Measurements from ENCODE around the gene NGFR. TPM values are rescaled to one million over a fixed set of nuclear protein-coding genes. Genes with fewer than 3 reads are reported as not detected.
A peak's percentile ranks its signal among the peaks of the same experiment; 100 is the strongest.
"Not testable (repeated sequence)": the region's sequence is repeated elsewhere in the genome, so short reads cannot be mapped to it uniquely, and the experiment has no call there.

NGFR gene
- total RNA-seq, 1 donor from 2014 or later = 1.9 TPM

DNA sequence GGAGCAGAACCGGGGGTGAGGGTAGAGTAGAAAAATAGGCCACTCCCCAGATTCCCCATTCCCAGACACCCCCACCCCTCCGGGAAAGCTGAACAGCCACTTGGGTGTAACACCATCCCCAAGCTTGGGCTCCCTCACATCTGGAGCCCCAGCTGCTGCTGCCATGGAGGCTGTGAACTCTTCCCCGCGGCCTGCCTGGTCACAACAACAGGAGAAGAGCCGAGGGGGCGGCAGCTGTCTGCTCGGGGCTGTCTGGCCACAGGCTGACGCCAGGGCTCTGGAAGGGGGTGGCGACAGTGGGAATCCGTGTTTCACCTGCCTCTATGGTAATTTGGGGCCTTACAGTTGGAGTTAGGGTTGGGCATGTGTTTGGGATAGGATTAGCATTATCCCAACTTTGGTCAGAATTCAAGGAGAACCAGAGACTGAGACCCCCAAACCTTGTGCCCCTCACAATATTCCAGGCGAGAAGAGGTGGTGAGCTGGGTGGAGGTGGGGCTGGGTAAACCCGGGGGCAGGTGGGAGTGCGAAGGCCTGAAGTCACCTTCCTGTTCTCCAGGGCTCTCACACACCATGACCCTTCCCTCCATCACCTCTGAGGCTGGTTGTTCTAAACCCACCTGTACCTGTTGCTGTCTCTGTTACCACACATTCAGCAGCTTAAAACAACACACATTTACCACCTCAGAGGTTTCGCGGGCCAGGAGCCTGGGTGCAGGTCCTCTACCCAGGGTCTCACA, 50.9 kb downstream of the NGFR start:
- DNase-seq (ENCODE audit: low spot score) = no peak

DNA sequence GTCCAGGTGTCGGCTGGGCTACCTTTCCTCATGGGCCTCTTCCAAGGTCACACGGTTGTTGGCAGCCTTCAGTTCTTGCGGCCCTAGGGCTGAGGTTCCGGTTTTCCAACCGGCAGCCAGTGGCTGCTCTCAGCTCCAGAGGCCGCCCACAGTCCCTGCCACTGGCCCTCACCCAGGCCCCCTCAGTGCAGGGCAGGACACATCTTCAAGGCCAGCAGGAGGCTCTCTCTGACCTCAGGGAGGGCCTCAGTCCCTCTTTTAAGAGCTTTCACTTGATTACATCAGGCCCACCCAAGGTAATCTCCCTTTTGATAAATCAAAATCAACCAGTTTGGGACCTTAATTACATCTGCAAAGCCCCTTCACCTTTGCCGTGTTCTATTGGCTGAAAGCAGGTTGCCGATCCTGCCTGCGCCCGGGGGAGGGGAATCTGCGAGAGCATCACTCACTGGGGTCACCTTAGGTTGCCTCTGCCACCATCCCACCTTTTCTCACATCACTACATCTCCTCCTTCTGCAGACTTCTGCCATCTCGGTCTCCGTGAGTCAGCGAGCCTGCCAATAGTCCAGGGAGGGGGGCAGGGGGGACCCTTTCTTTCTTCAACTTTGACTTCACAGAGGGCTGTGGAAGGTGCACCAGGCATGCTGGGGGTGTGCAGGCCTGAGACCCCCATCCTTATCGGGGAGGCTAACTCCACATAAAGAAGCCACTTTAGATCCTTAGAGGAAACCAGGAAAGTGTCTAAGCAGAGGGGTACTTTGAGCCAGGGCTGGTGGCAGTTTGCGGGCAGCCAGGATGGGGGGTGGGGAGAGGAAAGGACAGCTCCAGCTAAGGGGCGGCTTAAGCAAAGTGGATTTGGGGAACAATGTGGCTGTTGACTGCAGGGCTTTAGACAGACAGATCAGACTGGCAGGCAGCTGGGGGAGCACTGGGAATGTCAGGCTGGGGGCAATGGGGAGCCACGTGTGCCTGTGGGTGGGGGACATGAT, 51.7 kb downstream of the NGFR start:
- DNase-seq (ENCODE audit: low spot score) = no peak

DNA sequence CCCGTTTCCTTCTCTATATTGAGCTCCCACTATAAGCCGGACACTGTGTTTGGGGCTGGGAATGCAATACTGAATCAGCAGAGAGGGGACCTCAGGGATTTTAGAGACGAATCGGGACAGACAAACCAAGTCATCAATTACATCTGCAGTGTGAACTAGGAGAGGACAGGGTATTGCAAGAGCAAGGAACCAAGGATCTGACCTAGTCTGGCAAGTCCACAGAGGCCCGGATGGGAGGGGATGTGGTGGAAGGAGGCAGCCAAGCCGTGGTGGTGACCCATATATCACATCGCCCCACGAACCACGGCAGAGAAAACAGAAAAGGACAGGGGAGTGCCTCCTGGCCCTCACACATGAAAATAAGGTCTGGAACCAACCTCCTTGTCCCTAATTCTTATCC, 52.5 kb downstream of the NGFR start:
- no peak for DNase-seq (ENCODE audit: low spot score)

DNA sequence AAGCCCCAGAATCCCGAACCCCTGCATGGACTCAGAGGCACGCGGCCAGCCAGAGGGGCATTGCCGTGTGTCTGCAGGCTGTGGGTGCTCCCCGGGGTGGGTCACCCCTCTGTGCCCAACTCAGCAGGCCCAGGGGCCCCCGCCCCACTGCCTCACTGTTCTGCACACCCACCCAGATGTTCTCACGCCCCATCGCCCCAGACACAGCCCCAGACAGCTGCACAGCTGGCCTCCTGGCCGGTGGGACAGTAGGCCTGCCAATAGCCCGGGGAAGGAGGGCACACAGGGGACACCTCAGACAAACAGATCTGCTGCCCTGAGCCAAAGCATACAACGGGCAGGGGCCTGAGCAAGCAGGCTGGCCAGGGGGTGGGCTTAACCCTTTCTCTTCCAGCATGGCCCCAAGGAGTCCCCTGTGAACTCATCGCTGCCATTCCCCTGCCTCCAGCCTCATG, 53.0 kb downstream of the NGFR start:
- no peak for DNase-seq (ENCODE audit: low spot score)

DNA sequence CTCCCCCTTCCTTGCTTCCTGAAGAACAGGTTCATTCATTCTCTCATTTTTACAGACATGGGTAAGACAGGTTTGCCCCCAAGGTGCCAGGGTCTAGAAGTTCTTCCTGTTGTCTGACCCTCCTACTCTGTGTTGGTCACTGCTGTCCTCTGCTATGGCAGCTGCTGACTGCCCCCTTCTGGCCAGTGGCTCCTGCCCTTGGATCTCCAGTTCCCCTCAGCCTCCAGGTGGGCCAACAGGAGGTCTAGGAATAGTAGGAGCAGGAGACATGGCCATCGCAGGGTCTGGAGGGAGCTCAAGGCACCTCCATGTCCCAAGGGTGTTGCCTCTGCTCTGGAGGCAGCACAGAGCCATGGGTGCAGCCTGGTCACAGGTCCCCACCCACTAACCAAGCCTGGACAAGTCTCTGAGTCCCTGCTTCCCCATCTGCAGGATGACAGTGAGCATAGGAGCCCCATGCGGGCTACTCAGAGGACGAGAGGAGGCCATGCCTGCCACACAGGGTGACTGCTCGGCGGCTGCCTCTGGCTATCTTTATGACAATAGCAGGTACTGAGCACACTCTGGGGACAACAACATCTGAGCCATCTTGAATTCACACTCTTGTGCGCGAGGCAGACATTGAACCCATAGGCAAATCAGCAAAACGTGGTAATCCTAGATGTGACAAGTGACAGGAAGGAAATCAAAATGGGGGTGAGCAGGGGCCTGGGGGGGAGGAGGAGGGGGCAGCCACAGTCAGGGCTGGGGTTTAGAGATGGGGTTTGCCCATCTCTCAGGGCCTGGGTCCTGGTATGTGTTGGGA, 53.6 kb downstream of the NGFR start:
- DNase-seq (ENCODE audit: low spot score) = no peak

DNA sequence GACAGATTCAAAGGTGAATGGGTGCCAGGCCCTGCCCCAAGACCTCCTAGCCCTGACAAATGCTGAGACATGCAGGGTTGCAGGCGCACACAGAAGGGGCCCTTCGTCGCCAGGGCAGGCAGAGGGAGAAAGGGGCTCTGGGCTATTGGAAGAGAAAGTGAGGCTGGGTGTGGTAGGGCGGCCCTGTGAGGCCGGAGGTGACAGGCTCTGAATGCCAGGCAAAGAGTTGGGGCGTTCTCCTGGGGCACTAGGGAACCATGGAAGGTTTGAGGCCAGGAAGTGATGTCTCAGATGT, 54.2 kb downstream of the NGFR start:
- DNase-seq (ENCODE audit: low spot score) = no peak

DNA sequence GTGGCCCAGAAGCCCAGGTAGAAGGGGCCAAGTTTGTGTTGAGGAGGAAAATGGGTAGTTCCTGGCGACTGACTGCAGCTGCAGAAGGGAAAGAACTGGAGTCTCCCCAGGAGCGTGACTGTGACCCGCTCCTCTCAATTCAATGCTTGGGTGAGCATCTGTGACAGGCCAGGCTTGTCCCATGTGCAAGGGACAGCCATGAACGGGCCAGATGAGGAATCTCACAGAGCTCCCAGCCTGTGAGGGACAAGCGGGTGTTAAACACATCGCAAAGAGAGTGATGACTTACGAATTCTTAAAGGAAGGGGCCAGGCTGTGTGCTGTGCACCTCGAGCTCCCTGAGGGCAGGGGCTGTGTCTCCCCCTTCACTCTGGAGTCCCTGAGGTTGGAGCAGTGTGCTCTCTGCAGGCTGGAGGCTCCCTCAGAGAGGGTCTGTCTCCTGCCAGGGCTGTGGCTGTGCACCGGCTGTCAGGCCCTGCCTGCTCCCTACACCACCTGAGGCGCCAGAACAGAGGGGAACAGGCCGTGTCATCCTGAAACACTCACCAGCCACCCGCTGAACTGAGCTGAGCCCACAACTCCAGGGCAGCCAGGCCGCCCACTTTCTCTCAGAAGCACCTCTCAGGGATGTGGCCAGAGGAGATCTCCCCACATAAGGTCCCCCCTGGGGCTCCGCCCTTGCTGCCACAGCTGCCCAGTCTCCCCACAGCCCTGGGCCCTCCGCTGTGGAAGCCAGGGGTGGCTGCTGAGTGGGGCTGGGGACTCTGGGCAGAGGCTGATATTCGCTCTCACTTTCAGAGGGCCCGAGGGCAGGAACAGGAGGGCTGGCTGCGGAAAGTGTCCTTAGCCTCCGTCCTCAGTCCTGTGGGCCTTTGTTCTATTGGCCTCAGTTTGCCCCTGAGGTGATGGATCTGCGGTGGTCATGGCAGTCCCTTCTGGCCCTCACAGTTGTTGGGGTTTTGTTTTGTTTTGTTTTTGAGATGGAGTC, 54.9 kb downstream of the NGFR start:
- DNase-seq (ENCODE audit: low spot score) = no peak

DNA sequence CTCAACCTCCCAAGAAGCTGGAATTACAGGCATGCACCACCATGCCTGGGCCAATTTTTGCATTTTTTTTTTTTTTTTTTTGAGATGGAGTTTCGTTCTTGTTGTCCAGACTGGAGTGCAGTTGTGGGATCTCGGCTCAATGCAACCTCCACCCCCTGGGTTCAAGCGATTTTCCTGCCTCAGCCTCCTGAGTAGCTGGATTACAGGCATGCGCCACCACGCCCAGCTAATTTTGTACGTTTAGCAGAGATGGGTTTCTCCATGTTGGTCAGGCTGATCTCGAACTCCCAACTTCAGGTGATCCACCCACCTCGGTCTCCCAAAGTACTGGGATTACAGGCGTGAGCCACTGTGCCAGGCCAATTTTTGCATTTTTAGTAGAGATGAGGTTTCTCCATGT, 55.7 kb downstream of the NGFR start:
- not testable (repeated sequence) for DNase-seq (ENCODE audit: low spot score)

DNA sequence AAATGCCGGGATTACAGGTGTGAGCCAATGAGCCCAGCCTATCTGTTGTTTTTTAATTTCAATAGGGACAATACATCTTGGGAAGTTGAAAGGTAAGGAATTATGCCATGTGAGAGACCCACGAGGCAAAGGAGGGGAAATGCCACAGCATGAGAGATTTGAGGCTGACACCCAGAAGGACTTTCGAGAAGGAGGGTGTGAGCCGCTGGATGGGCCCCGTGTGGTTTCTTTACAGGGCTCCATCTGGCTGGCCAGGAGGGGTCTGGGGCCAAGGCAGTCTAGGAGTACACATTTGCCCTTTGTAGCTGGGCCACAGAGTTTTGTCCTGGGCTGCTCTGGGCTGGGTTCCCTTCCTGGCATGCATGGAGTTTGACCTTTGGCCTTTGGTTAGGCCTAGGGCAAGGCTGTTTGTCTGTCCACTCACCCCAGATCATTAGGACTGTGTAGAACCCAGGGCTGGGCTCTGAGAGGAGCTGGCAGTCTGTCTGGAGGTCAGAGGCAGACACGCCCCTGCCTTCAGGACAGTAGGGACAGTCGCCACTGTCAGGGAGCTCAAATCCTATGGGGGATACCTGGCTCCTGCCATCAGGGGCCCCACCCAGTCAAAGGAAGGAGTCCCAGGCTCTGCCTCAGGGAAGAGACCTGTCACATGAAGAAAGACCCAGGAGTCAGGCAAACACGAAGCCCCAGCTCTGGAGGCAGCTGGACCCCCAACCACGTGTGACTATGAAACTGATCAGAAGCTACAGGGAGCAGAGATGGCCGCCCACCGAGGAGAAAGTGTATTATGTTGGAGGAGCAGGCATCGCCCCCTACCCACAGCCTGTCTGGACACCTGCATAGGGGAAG, 56.4 kb downstream of the NGFR start:
- DNase-seq (ENCODE audit: low spot score) = no peak

DNA sequence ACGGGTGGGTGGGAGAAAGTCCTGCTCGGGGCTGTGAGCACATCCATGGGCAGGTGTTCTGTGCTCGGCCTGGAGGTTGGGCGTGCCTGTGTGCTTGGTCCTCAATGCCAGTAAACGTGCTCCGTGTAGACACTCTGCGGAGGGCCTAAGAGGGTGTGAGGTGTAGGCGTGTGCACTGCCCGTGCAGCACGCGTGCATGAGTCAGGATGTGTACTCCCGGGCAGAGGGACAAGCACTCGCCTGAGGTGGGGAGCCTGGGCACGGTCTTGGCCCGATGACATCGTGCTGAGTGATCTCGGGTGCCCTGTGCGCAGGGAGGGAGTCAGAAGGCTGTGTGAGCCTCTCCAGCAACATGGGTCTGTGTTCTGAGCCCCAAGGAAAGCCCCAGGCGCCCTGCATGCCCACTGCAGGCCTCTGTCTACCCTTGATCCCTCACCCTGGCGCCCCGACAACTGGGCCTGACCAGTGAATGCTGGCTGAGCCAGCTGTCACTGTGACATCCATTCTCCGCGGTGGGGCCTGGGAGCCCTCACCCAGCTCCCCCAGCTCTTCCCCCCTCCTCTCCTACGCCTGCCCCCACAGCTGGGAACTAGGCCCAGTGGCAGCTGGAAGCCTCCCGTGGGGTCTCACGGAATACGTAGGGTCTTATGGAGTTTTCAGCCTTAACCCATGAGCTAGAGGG, 57.1 kb downstream of the NGFR start:
- DNase-seq (ENCODE audit: low spot score) = no peak

DNA sequence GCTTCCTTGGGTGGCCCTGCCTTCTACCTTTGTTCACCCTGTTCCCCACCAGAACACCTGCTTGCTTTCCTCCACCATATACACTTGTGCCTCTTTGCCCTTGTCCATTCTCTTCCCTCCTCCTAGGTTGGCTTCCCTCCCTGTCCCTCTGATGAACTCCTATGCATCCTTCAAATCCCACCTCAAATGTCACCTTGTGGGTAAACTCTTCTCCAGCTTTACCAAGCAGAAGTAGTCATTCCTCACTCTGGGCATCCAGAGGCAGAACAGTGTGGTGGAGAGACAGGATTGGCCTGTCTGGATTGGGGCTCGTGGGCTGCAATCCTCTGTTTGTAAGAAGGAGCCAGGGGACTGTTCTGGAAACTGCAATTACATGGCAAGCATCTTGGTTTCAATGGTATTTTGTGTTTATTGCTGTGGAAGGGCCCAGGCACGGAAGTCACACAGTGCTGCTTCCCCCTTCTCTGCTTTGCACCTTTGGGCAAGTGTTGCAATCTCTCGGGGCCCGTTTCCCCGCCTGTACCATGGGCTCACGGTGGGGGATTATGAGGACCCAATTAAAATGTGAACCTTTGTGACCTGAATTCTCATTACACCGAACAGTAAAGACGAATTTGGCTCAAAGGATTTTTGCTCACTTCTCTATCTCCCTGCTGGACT, 58.7 kb downstream of the NGFR start:
- no peak for DNase-seq (ENCODE audit: low spot score)

DNA sequence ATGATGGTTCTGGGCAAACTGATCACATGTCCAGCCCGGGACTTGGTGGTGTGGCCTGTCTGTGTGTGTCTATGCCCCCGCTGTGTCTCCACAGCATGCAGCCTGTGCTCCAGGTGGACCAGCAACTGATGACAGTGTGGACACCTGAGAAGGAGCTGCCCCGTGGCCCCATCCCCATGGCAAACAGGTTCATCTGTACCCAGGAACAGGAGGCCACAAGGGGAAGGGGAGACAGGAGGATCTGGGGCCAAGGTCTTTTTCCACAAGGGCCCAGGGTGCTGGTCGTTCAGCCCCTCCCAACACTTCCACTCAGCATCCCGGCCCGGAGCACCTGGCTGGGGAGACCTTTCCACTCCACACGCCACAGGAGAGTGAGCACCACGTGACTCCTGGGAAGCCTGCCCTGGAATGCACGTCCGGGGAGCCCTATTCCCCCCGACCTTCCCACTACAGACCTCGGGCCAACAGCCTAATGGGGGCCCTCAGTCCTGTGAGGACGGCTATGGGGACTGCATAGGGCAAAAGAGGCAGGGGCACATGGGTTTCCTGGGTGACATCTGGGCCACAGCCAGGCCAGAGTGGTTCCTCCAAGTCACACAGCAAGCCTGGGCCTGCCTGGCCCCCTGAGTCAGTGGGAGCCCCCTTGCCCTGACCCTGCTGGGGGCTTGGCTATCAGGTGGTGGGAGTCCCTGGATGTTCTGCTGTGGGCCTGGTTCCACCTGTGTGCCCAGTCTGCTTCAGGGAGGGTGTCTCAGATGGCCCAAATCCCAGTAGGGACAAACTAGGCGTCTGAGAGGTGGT, 59.8 kb downstream of the NGFR start:
- no peak for DNase-seq (ENCODE audit: low spot score)

DNA sequence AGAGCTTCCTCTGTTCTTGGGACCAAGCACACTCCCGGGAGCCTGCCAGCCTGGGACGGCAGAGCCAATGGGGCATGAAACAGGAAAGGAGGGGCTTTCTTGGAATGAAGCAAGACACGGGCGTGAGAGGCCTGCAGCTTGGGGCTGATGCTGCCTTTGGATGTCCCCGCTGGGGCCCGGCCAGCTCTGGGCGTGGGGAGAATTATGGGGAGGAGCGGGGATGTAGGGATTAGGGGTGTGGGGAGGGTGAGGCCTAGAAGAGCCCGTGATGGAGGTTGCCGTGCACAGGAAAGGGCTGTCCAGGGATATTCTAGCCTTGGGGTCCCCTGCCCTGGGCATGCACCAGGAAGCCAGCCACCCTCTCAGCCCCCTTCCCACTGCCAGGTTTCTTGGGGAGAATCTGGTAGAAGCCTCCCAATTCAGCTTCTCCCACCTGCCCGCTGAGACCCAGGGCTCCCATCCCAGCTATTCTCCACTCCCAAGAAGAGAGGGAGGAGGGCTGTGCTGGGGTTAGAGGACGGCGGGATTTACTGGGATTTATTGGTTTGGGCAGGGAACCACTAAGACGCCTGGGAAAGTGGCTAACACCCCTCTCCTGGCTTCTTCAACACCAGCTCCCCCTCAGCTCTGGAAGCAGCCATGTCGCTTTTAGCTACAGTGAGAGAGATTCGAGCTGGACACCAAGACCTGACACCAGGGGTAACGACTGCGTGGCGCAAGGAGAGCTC, 60.6 kb downstream of the NGFR start:
- peak; percentile 87 for DNase-seq (ENCODE audit: low spot score)

DNA sequence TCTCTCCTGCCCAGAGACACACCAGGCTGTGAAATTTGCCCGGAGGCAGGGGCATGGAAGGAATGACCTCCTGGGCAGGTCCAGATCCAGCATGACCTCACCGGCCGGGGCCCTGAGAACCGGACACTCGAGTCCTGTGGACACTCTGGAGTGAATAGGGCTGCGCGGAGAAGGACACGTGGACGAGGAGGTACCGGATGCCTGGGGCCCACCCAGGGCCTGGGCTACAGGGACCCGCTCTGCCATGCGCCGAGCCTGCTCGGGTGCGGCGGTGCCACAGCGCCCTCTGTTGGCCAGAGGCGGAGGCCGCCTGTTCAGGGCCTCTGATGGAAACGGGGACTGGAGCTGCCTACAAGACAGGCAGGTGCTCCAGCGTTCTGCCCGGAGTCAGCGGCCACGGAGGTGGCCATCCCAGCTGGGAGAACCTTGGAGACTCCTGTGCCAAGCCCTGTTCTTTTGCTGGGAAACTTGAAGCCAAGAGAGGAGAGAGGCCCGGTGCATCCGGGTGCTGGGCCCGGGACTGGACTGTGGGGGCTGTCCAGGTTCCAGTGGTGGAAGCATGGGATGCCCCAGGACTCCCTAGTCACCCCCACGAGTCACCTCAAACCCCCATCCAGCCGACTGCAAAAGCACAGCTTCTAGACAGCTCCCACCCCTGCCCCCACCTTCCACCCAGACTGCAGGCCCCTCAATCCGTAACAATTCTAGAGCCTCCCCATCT, 61.3 kb downstream of the NGFR start:
- DNase-seq (ENCODE audit: low spot score) = peak; percentile 82

DNA sequence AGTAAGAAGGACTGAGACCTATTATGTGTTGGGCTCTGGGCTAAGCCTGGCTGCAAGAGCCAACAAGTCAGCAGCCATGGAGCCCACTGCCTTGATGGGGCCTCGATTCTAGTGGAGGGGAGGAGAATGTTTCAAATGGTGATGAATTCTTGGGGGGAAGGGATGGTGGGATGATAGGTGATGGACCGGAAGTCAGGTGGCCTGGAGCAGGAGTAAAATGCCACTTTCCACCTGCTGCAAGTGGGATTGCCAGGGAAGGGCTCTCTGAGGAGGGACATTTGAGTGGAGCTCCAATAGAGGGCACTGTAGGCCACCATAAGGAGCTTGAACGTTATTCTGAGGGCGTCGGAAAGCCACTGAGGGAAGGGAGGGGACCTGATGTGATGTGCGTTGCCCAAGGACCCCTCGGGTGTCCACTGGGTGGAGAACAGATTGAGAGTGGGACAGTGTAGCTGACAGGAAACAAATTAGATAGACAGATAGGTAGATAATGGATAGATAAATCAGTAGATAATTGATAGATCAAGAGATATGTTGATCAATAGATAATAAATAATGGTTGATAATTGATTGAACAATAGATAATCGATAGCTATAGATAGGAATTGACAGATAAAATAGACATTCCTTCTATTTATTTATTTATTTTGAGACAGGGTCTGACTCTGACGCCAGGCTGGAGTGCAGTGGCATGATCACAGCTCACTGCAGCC, 62.4 kb downstream of the NGFR start:
- peak; percentile 25 for DNase-seq (ENCODE audit: low spot score)

Measured in umbilical cord (tissue), 2 donors.